Renal cortex interstitium (tissue), 11 donors: ENCODE results near the gene NR1H2. TPM values are rescaled to one million over a fixed set of nuclear protein-coding genes. Genes with fewer than 3 reads are reported as not detected.

Experiments used
- DNase-seq, 11 donors: peaks; one replicate each; pipeline ENCODE4 v3.0.0-alpha.2; 2013; ENCODE audit warnings: low read depth in 9 of 11, low spot score in 4 of 11; ENCODE audit errors: extremely low read depth in 1 of 11
- polyA plus RNA-seq, 3 donors: library from polyadenylated mRNA; unstranded; fragments of 120-200 nt; gene quantifications; one replicate each; pipeline ENCODE4 v1.2.1, GENCODE V29; 2013; ENCODE audit not compliant: insufficient read length in 3 of 3

Gene NR1H2
- polyA plus RNA-seq, 3 donors, result 25.0 to 43.5 (median 38.5) TPM

GRCh38 chr19:50430888-50431342 is 54.7 kb downstream of the NR1H2 start:
- DNase-seq, result no peak

GRCh38 chr19:50431343-50432220 is 55.3 kb downstream of the NR1H2 start:
- peak; percentile 72 to 86 (median 82) for DNase-seq

- DNase-seq, result peak in 5 of 11 donors; percentile 31 to 57 (median 52)
Observed at GRCh38 chr19:50432221-50433028, 56.2 kb downstream of the NR1H2 start, which contains the start of gene MYBPC2. TSS of gene MYBPC2 (plus strand) at chr19:50432892. CDS start at chr19:50432954, 62 bp downstream.

Other genes with a start within 250 kb of the NR1H2 start
- gene IZUMO2, start 213.2 kb upstream of the NR1H2 start, polyA plus RNA-seq, result under 1 TPM in 2 of 3 donors, not detected in 1; 0.22 to 0.53 TPM
- gene MYH14, start 172.8 kb upstream of the NR1H2 start, polyA plus RNA-seq, result 10 to 100 TPM; 23.1 to 33.4 (median 24.1) TPM
- gene KCNC3, start 47.1 kb upstream of the NR1H2 start, polyA plus RNA-seq, result 10 to 100 TPM; 35.0 to 71.8 (median 41.6) TPM
- gene NAPSA, start 10.8 kb upstream of the NR1H2 start, polyA plus RNA-seq, result 10 to 100 TPM in 1 of 3 donors, 1 to 10 TPM in 2; 9.3 to 15.3 (median 9.8) TPM
- 10 to 100 TPM; 24.1 to 36.6 (median 33.2) TPM for gene POLD1, start 7.9 kb downstream of the NR1H2 start, polyA plus RNA-seq
- 1 to 10 TPM in 1 of 3 donors, under 1 TPM in 2; 0.97 to 1.4 (median 0.99) TPM for gene SPIB, start 42.5 kb downstream of the NR1H2 start, polyA plus RNA-seq
- gene MYBPC2, start 56.4 kb downstream of the NR1H2 start, polyA plus RNA-seq, result 1 to 10 TPM in 1 of 3 donors, under 1 TPM in 2; 0.61 to 1.2 (median 0.89) TPM
- 100 to 1,000 TPM in 2 of 3 donors, 10 to 100 TPM in 1; 91.1 to 172 (median 141) TPM for gene EMC10, start 100.0 kb downstream of the NR1H2 start, polyA plus RNA-seq
- 10 to 100 TPM in 1 of 3 donors, 1 to 10 TPM in 2; 6.9 to 10.6 (median 9.8) TPM for gene GARIN5A, start 100.4 kb downstream of the NR1H2 start, polyA plus RNA-seq
- gene JOSD2, start 134.7 kb downstream of the NR1H2 start, polyA plus RNA-seq, result 10 to 100 TPM in 2 of 3 donors, 1 to 10 TPM in 1; 7.1 to 16.9 (median 13.8) TPM
- 10 to 100 TPM in 2 of 3 donors, 1 to 10 TPM in 1; 7.0 to 13.2 (median 12.4) TPM for gene ASPDH, start 137.5 kb downstream of the NR1H2 start, polyA plus RNA-seq
- gene LRRC4B, start 192.0 kb downstream of the NR1H2 start, polyA plus RNA-seq, result 10 to 100 TPM; 13.8 to 26.0 (median 21.8) TPM